Activated B cell treated with CpG ODN at 0.5 μM for 24 hours (primary cell): ENCODE data around the gene TMEM260. TPM values are rescaled to one million over a fixed set of nuclear protein-coding genes. Genes with fewer than 3 reads are reported as not detected.
"Not testable (repeated sequence)": the region's sequence is repeated elsewhere in the genome, so short reads cannot be mapped to it uniquely, and the experiment has no call there.

Experiments
- ATAC-seq: fragments of 200-7000 bp; cut with Tn5 transposase; one replicate; pipeline ENCODE4 v1.10.0; 2021; ENCODE audit warnings: low read depth, mild to moderate bottlenecking, moderate library complexity
- CTCF ChIA-PET: fragments of 350-600 bp; sonication (Branson Sonifier 250); formaldehyde crosslinking; loops from one replicate; lab custom pipeline; 2021; ENCODE audit warnings: antibody characterized with exemption; lab: Charles Lee
- POLR2A ChIA-PET: fragments of 350-600 bp; sonication (Branson Sonifier 250); formaldehyde crosslinking; loops from one replicate; lab custom pipeline; 2021; ENCODE audit warnings: antibody characterized with exemption; lab: Charles Lee
- DNase-seq: peaks from one replicate; pipeline ENCODE4 v3.0.0; 2022
- H3K27ac Mint-ChIP-seq: one replicate; pipeline ENCODE4 v1.8.0; 2020; ENCODE audit warnings: mixed read lengths
- H3K27me3 Mint-ChIP-seq: one replicate; pipeline ENCODE4 v1.8.0; 2021; ENCODE audit warnings: mixed read lengths
- H3K36me3 Mint-ChIP-seq: one replicate; pipeline ENCODE4 v1.8.0; 2021; ENCODE audit warnings: low read depth, mixed read lengths
- H3K4me1 Mint-ChIP-seq: one replicate; pipeline ENCODE4 v1.8.0; 2021; ENCODE audit warnings: mixed read lengths
- H3K4me3 Mint-ChIP-seq: one replicate; pipeline ENCODE4 v1.8.0; 2020; ENCODE audit warnings: mild to moderate bottlenecking, mixed read lengths
- H3K9me3 Mint-ChIP-seq: one replicate; pipeline ENCODE4 v1.8.0; 2020; ENCODE audit warnings: mixed read lengths
- CTCF ChIP-seq: fragments of 200-600 bp; IDR thresholded peaks from one replicate; pipeline ENCODE4 v1.8.0; 2022; ENCODE audit warnings: antibody characterized with exemption, mild to moderate bottlenecking
- intact Hi-C: fragments of 100-400 bp; cut with micrococcal nuclease; formaldehyde crosslinking; loops from one replicate; pipeline ENCODE4 v1.15.1; 2024
- total RNA-seq: library from RNA; stranded (reverse); gene quantifications from 2 replicates; pipeline ENCODE4 v1.2.3, GENCODE V29; 2022

Gene TMEM260
- total RNA-seq, 1 donor from 2014 or later: 24.7 TPM

- ATAC-seq (no peak), DNase-seq (no peak)
- ChIA-PET CTCF (no interaction called here), POLR2A (no interaction called here)
- no peaks in the 10 kb centered on the region for H3K36me3 Mint-ChIP-seq
- peaks cover 4% of the 10 kb centered on the region for H3K9me3 Mint-ChIP-seq
- no peaks in the 10 kb centered on the region for H3K4me1 Mint-ChIP-seq
- H3K4me3 Mint-ChIP-seq: no peak overlapping the region
- no peaks in the 10 kb centered on the region for H3K27me3 Mint-ChIP-seq
- TF ChIP-seq CTCF: no peak
- intact Hi-C loops: loop anchor here (5.0 kb wide), 1 partner anchor 517 kb away; no protein-coding TSS in a partner anchor
- no peak overlapping the region for H3K27ac Mint-ChIP-seq
Measured at GRCh38 chr14:56664811-56665421, 85.3 kb downstream of the TMEM260 start.

DNA sequence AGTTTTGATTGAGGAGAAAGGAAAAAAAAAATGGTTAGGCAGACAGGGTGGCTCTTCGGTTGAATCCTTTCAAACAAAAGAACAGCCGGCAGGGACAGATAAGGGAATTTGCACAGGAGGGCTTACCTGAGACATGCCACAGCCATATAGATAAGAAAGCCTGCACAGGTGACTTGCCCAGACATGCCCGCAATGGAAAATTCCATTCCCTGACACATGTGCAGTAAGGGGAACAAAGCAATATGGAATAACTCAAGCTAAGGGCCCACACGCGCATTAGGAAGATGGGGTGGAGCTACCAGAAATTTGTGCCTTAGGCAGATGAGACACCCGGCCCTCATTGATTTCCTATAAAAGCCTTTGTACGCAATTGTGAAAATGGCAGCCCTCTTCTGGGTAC is 86.7 kb downstream of the TMEM260 start:
- ChIA-PET POLR2A (no interaction called here), CTCF (no interaction called here)
- no peak for TF ChIP-seq CTCF
- ATAC-seq (no peak), DNase-seq (no peak)
- Mint-ChIP-seq H3K4me3 (no peak overlapping the region), H3K9me3 (peaks cover 4% of the 10 kb centered on the region), H3K27me3 (no peaks in the 10 kb centered on the region), H3K36me3 (no peaks in the 10 kb centered on the region), H3K4me1 (no peaks in the 10 kb centered on the region), H3K27ac (no peak overlapping the region)
- intact Hi-C loops: no loop called here

- H3K36me3 Mint-ChIP-seq: no peaks in the 10 kb centered on the region
- DNase-seq (no peak), ATAC-seq (no peak)
- H3K27ac Mint-ChIP-seq: no peak overlapping the region
- H3K4me3 Mint-ChIP-seq: no peak overlapping the region
- CTCF ChIA-PET: no interaction called here
- H3K27me3 Mint-ChIP-seq: no peaks in the 10 kb centered on the region
- TF ChIP-seq CTCF: no peak
- POLR2A ChIA-PET: no interaction called here
- no peaks in the 10 kb centered on the region for H3K4me1 Mint-ChIP-seq
- peaks cover 4% of the 10 kb centered on the region for H3K9me3 Mint-ChIP-seq
- intact Hi-C loops: no loop called here
Measured at GRCh38 chr14:56666716-56667115, 87.1 kb downstream of the TMEM260 start.

DNA sequence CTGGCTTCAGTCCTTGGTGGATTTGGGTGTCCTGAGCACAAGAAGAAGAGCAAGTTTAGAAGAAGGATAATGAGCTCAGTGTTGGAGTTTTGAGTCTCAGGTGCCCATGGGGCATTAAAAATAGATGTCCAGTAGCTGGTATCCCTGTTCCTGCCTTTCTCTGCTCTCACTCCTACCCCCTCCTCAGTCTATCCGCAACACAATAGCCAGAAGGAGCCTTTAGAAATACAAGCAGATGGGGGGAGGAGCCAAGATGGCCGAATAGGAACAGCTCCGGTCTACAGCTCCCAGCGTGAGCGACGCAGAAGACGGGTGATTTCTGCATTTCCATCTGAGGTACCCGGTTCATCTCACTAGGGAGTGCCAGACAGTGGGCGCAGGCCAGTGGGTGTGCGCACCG is 87.7 kb downstream of the TMEM260 start:
- ATAC-seq, POLR2A ChIA-PET, H3K36me3 Mint-ChIP-seq, intact Hi-C loops, H3K4me1 Mint-ChIP-seq, H3K27ac Mint-ChIP-seq, H3K27me3 Mint-ChIP-seq, DNase-seq, H3K4me3 Mint-ChIP-seq, CTCF ChIA-PET, H3K9me3 Mint-ChIP-seq: not testable (repeated sequence)

- Mint-ChIP-seq H3K9me3 (peaks cover 4% of the 10 kb centered on the region), H3K4me3 (no peak overlapping the region), H3K27me3 (no peaks in the 10 kb centered on the region), H3K27ac (no peak overlapping the region), H3K36me3 (no peaks in the 10 kb centered on the region), H3K4me1 (no peaks in the 10 kb centered on the region)
- ChIA-PET POLR2A (no interaction called here), CTCF (no interaction called here)
- ATAC-seq (no peak), DNase-seq (no peak)
- TF ChIP-seq CTCF: no peak
- intact Hi-C loops: no loop called here
Measured at GRCh38 chr14:56676042-56676441, 96.4 kb downstream of the TMEM260 start.

GRCh38 chr14:56678838-56679237 is 99.2 kb downstream of the TMEM260 start:
- Mint-ChIP-seq H3K27ac (no peak overlapping the region), H3K27me3 (no peaks in the 10 kb centered on the region), H3K36me3 (no peaks in the 10 kb centered on the region), H3K4me1 (no peaks in the 10 kb centered on the region), H3K9me3 (no peaks in the 10 kb centered on the region), H3K4me3 (no peak overlapping the region)
- no peak for DNase-seq
- ChIA-PET POLR2A (no interaction called here), CTCF (no interaction called here)
- intact Hi-C loops: no loop called here
- ATAC-seq: no peak
- no peak for TF ChIP-seq CTCF
